Measurements from ENCODE around the gene ASAP3.

DNA sequence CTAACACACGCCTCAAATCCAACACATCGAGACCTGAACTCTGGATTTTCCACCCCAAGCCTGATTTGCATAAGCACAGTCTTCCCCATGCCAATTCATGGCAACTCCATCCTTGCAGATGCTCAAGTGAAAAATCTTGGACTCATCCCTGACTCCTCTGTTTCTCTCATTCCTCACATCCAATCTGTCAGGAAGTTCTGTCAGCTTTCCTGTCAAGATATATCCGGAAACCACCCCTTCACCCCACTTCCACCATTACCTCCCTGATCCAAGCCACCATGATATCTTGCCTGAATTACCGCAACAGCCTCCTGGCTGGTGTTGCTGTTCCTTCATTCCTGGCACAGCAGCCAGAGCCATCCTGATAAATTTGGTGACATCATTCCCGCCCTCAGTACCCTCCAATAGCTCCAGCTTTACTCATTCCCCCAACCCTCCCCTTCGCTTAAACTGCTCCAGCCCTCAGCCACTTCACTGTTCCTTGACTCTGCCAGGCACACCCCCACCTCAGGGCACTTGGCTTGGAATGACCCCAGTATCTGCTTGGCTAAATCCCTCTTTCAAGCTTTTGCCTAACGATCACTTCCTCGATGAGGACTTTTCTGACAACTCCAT is 76.9 kb downstream of the ASAP3 start:
- TF ChIP-seq, protein P1, sequence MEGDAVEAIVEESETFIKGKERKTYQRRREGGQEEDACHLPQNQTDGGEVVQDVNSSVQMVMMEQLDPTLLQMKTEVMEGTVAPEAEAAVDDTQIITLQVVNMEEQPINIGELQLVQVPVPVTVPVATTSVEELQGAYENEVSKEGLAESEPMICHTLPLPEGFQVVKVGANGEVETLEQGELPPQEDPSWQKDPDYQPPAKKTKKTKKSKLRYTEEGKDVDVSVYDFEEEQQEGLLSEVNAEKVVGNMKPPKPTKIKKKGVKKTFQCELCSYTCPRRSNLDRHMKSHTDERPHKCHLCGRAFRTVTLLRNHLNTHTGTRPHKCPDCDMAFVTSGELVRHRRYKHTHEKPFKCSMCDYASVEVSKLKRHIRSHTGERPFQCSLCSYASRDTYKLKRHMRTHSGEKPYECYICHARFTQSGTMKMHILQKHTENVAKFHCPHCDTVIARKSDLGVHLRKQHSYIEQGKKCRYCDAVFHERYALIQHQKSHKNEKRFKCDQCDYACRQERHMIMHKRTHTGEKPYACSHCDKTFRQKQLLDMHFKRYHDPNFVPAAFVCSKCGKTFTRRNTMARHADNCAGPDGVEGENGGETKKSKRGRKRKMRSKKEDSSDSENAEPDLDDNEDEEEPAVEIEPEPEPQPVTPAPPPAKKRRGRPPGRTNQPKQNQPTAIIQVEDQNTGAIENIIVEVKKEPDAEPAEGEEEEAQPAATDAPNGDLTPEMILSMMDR (IDR thresholded peaks at IDR 0.05): no peak
- TF ChIP-seq POLR2A (IDR thresholded peaks at IDR 0.05): no peak
